ENCODE results near the gene SYVN1. TPM values are rescaled to one million over a fixed set of nuclear protein-coding genes. Genes with fewer than 3 reads are reported as not detected.

The SYVN1 gene
- polyA plus RNA-seq, 3 donors, result 3.5 to 81.6 (median 6.4) TPM

- no peak for TF ChIP-seq CTCF (IDR thresholded peaks at IDR 0.05)
- H3K27ac ChIP-seq (ENCODE audit: low read depth in 1 of 2, low read length in 2 of 2), result no peak overlapping the region
- H3K9me3 Mint-ChIP-seq, result peaks cover 0 to 6% (median 0%) of the 10 kb centered on the region in 7 donors
- H3K9me3 ChIP-seq (replicated peaks in 1 of 2; ENCODE audit: control insufficient read depth in 1 of 2, insufficient read depth in 1 of 2, low read length in 2 of 2), result no peaks in the 10 kb centered on the region
- intact Hi-C loops (cut with micrococcal nuclease), result loop anchor here in 1 of 2 donors (5.0 kb wide), 2 partner anchors 68 to 102 kb away; partner anchors contain the start of genes ARL2 and CAPN1
- WGBS (ENCODE audit: insufficient coverage), result 94% methylated on average over 9 of the region's 11 CpGs
- peaks cover 13 to 22% (median 15%) of the 10 kb centered on the region in 3 donors for H3K27me3 Mint-ChIP-seq (ENCODE audit: low read depth in 3 of 3)
- peaks cover 49% of the 10 kb centered on the region for H3K4me1 Mint-ChIP-seq
- peak overlapping the region in 1 of 7 donors; percentile 35 for H3K27ac Mint-ChIP-seq
- H3K4me3 Mint-ChIP-seq, result no peak overlapping the region
- H4K20me1 ChIP-seq (ENCODE audit: insufficient read depth, low read length), result peaks cover 36% of the 10 kb centered on the region
- no peak for DNase-seq
- H3K4me3 ChIP-seq (replicated peaks in 1 of 3; ENCODE audit: low read depth in 2 of 3, low read length in 3 of 3), result no peak overlapping the region
- peaks cover 38 to 54% of the 10 kb centered on the region in 2 donors for H3K4me1 ChIP-seq (ENCODE audit: control insufficient read depth in 1 of 2, insufficient read depth in 2 of 2, low read length in 2 of 2)
- H3K36me3 Mint-ChIP-seq, result peaks cover 25 to 30% of the 10 kb centered on the region in 2 donors
- H3K4me2 ChIP-seq (replicated peaks; ENCODE audit: extremely low read depth, low read length, poor library complexity, severe bottlenecking), result no peak overlapping the region
- no peak overlapping the region for H2AFZ ChIP-seq (ENCODE audit: insufficient read depth, low read depth, low read length, poor library complexity, severe bottlenecking)
- peaks cover 18% of the 10 kb centered on the region for H3K79me2 ChIP-seq (ENCODE audit: insufficient read depth, low read length)
- H3K9ac ChIP-seq (ENCODE audit: insufficient read depth, low read length, poor library complexity, severe bottlenecking), result no peak overlapping the region
- H3K27me3 ChIP-seq (ENCODE audit: control insufficient read depth in 2 of 2, insufficient read depth in 2 of 2, low read length in 2 of 2), result peaks cover 0 to 15% of the 10 kb centered on the region in 2 donors
- peaks cover 15 to 20% of the 10 kb centered on the region in 2 donors for H3K36me3 ChIP-seq (replicated peaks in 1 of 2; ENCODE audit: control insufficient read depth in 1 of 2, insufficient read depth in 2 of 2, low read length in 2 of 2)
Observed at GRCh38 chr11:65114538-65115171, 19.7 kb downstream of the SYVN1 start.

GRCh38 chr11:65113839-65114238, 20.5 kb downstream of the SYVN1 start:
- peak overlapping the region in 1 of 2 donors; percentile 76 for H3K4me3 Mint-ChIP-seq
- Histone ChIP-seq H3K27ac (ENCODE audit: low read depth in 1 of 2, low read length in 2 of 2) (no peak overlapping the region), H2AFZ (ENCODE audit: insufficient read depth, low read depth, low read length, poor library complexity, severe bottlenecking) (no peak overlapping the region), H3K79me2 (ENCODE audit: insufficient read depth, low read length) (peaks cover 16% of the 10 kb centered on the region), H4K20me1 (ENCODE audit: insufficient read depth, low read length) (peaks cover 36% of the 10 kb centered on the region), H3K36me3 (replicated peaks in 1 of 2; ENCODE audit: control insufficient read depth in 1 of 2, insufficient read depth in 2 of 2, low read length in 2 of 2) (peaks cover 17 to 20% of the 10 kb centered on the region in 2 donors), H3K4me3 (replicated peaks in 1 of 3; ENCODE audit: low read depth in 2 of 3, low read length in 3 of 3) (no peak overlapping the region), H3K9ac (ENCODE audit: insufficient read depth, low read length, poor library complexity, severe bottlenecking) (no peak overlapping the region), H3K4me2 (replicated peaks; ENCODE audit: extremely low read depth, low read length, poor library complexity, severe bottlenecking) (no peak overlapping the region), H3K4me1 (ENCODE audit: control insufficient read depth in 1 of 2, insufficient read depth in 2 of 2, low read length in 2 of 2) (peaks cover 38 to 54% of the 10 kb centered on the region in 2 donors), H3K9me3 (replicated peaks in 1 of 2; ENCODE audit: control insufficient read depth in 1 of 2, insufficient read depth in 1 of 2, low read length in 2 of 2) (no peaks in the 10 kb centered on the region), H3K27me3 (ENCODE audit: control insufficient read depth in 2 of 2, insufficient read depth in 2 of 2, low read length in 2 of 2) (peaks cover 0 to 15% of the 10 kb centered on the region in 2 donors)
- no peak for DNase-seq
- peaks cover 0 to 6% (median 0%) of the 10 kb centered on the region in 7 donors for H3K9me3 Mint-ChIP-seq
- H3K4me1 Mint-ChIP-seq, result peaks cover 47% of the 10 kb centered on the region
- TF ChIP-seq CTCF (IDR thresholded peaks at IDR 0.05), result no peak
- H3K27ac Mint-ChIP-seq, result no peak overlapping the region
- peaks cover 27 to 30% of the 10 kb centered on the region in 2 donors for H3K36me3 Mint-ChIP-seq
- H3K27me3 Mint-ChIP-seq (ENCODE audit: low read depth in 3 of 3), result peaks cover 13 to 22% (median 15%) of the 10 kb centered on the region in 3 donors
- intact Hi-C loops (cut with micrococcal nuclease), result loop anchor here in 1 of 2 donors (5.0 kb wide), 2 partner anchors 68 to 102 kb away; partner anchors contain the start of genes ARL2 and CAPN1
- 84% methylated on average over 4 of the region's 6 CpGs for WGBS (ENCODE audit: insufficient coverage)
